T-helper 2 cell treated with Interferon-gamma antibody and Interleukin-4, amounts not matched to agents 5 μg/mL and 100 μg/mL, for 36 hours (primary cell): ENCODE data around the gene PTPRO.

Source experiments
- DNase-seq: peaks from one replicate; pipeline ENCODE4 v3.0.0; 2021; ENCODE audit warnings: low spot score
- H3K27ac Mint-ChIP-seq: one replicate; pipeline ENCODE4 v1.8.0; 2021; ENCODE audit warnings: mild to moderate bottlenecking, mixed read lengths
- H3K27me3 Mint-ChIP-seq: one replicate; pipeline ENCODE4 v1.8.0; 2021; ENCODE audit warnings: low read depth, mixed read lengths
- H3K36me3 Mint-ChIP-seq: one replicate; pipeline ENCODE4 v1.8.0; 2021; ENCODE audit warnings: low read depth, mixed read lengths
- H3K4me1 Mint-ChIP-seq: one replicate; pipeline ENCODE4 v1.8.0; 2021; ENCODE audit warnings: low read depth, mixed read lengths
- H3K4me3 Mint-ChIP-seq: one replicate; pipeline ENCODE4 v1.8.0; 2022; ENCODE audit warnings: mild to moderate bottlenecking, moderate library complexity, mixed read lengths
- H3K9me3 Mint-ChIP-seq: one replicate; pipeline ENCODE4 v1.8.0; 2021; ENCODE audit warnings: mixed read lengths

Gene PTPRO

GRCh38 chr12:15494329-15495046, 172.2 kb downstream of the PTPRO start:
- no peak for DNase-seq
- H3K36me3 Mint-ChIP-seq = no peaks in the 10 kb centered on the region
- no peak overlapping the region for H3K27ac Mint-ChIP-seq
- peaks cover 4% of the 10 kb centered on the region for H3K4me1 Mint-ChIP-seq
- H3K9me3 Mint-ChIP-seq = no peaks in the 10 kb centered on the region
- H3K27me3 Mint-ChIP-seq = peaks cover 24% of the 10 kb centered on the region
- no peak overlapping the region for H3K4me3 Mint-ChIP-seq

- Mint-ChIP-seq H3K9me3 (no peaks in the 10 kb centered on the region), H3K27ac (no peak overlapping the region), H3K36me3 (no peaks in the 10 kb centered on the region), H3K27me3 (peaks cover 21% of the 10 kb centered on the region), H3K4me1 (peaks cover 4% of the 10 kb centered on the region), H3K4me3 (no peak overlapping the region)
- no peak for DNase-seq
Observed at GRCh38 chr12:15495746-15496145, 173.4 kb downstream of the PTPRO start.

- H3K27ac Mint-ChIP-seq = no peak overlapping the region
- DNase-seq = no peak
- H3K36me3 Mint-ChIP-seq = no peaks in the 10 kb centered on the region
- H3K4me3 Mint-ChIP-seq = no peak overlapping the region
- no peaks in the 10 kb centered on the region for H3K9me3 Mint-ChIP-seq
- H3K4me1 Mint-ChIP-seq = peaks cover 4% of the 10 kb centered on the region
- peaks cover 21% of the 10 kb centered on the region for H3K27me3 Mint-ChIP-seq
Observed at GRCh38 chr12:15496738-15497137, 174.4 kb downstream of the PTPRO start.

- H3K4me1 Mint-ChIP-seq = peaks cover 4% of the 10 kb centered on the region
- peak overlapping the region; percentile 2 for H3K4me3 Mint-ChIP-seq
Observed at GRCh38 chr12:15497671-15498292, 175.5 kb downstream of the PTPRO start.

GRCh38 chr12:15502211-15502610, 179.9 kb downstream of the PTPRO start:
- Mint-ChIP-seq H3K36me3 (no peaks in the 10 kb centered on the region), H3K4me1 (peaks cover 4% of the 10 kb centered on the region), H3K27me3 (peaks cover 21% of the 10 kb centered on the region), H3K4me3 (no peak overlapping the region), H3K27ac (no peak overlapping the region), H3K9me3 (no peaks in the 10 kb centered on the region)
- no peak for DNase-seq

More at GRCh38 chr12:15497671-15498292, 175.5 kb downstream of the PTPRO start:
- H3K27ac Mint-ChIP-seq = no peak overlapping the region
- H3K27me3 Mint-ChIP-seq = peaks cover 26% of the 10 kb centered on the region
- no peaks in the 10 kb centered on the region for H3K36me3 Mint-ChIP-seq
- H3K9me3 Mint-ChIP-seq = no peaks in the 10 kb centered on the region
- no peak for DNase-seq

GRCh38 chr12:15505616-15506015, 183.3 kb downstream of the PTPRO start:
- Mint-ChIP-seq H3K27me3 (peaks cover 15% of the 10 kb centered on the region), H3K9me3 (no peaks in the 10 kb centered on the region), H3K4me1 (no peaks in the 10 kb centered on the region), H3K4me3 (no peak overlapping the region), H3K27ac (no peak overlapping the region), H3K36me3 (no peaks in the 10 kb centered on the region)
- DNase-seq = no peak

- H3K27ac Mint-ChIP-seq = no peak overlapping the region
- no peaks in the 10 kb centered on the region for H3K9me3 Mint-ChIP-seq
- no peak overlapping the region for H3K4me3 Mint-ChIP-seq
- H3K4me1 Mint-ChIP-seq = no peaks in the 10 kb centered on the region
- peaks cover 5% of the 10 kb centered on the region for H3K27me3 Mint-ChIP-seq
- DNase-seq = no peak
- H3K36me3 Mint-ChIP-seq = no peaks in the 10 kb centered on the region
Observed at GRCh38 chr12:15515010-15515409, 192.7 kb downstream of the PTPRO start.

GRCh38 chr12:15520083-15520482, 197.8 kb downstream of the PTPRO start:
- H3K27ac Mint-ChIP-seq = no peak overlapping the region
- H3K27me3 Mint-ChIP-seq = peaks cover 29% of the 10 kb centered on the region
- no peak for DNase-seq
- no peak overlapping the region for H3K4me3 Mint-ChIP-seq
- H3K9me3 Mint-ChIP-seq = no peaks in the 10 kb centered on the region
- H3K36me3 Mint-ChIP-seq = no peaks in the 10 kb centered on the region
- peaks cover 3% of the 10 kb centered on the region for H3K4me1 Mint-ChIP-seq

- Mint-ChIP-seq H3K27me3 (peaks cover 29% of the 10 kb centered on the region), H3K4me3 (no peak overlapping the region), H3K36me3 (no peaks in the 10 kb centered on the region), H3K9me3 (no peaks in the 10 kb centered on the region), H3K27ac (no peak overlapping the region), H3K4me1 (peaks cover 3% of the 10 kb centered on the region)
- no peak for DNase-seq
Observed at GRCh38 chr12:15520844-15521243, 198.5 kb downstream of the PTPRO start.

GRCh38 chr12:15522574-15523187, 200.4 kb downstream of the PTPRO start:
- no peak for DNase-seq

GRCh38 chr12:15525441-15525840, 203.1 kb downstream of the PTPRO start:
- no peak overlapping the region for H3K27ac Mint-ChIP-seq
- peaks cover 4% of the 10 kb centered on the region for H3K4me1 Mint-ChIP-seq
- no peaks in the 10 kb centered on the region for H3K9me3 Mint-ChIP-seq

More at GRCh38 chr12:15522574-15523187, 200.4 kb downstream of the PTPRO start:
- H3K27me3 Mint-ChIP-seq = peaks cover 29% of the 10 kb centered on the region
- no peak overlapping the region for H3K27ac Mint-ChIP-seq
- peaks cover 6% of the 10 kb centered on the region for H3K4me1 Mint-ChIP-seq
- no peaks in the 10 kb centered on the region for H3K9me3 Mint-ChIP-seq
- no peak overlapping the region for H3K4me3 Mint-ChIP-seq
- no peaks in the 10 kb centered on the region for H3K36me3 Mint-ChIP-seq

GRCh38 chr12:15526033-15526432, 203.7 kb downstream of the PTPRO start:
- H3K27me3 Mint-ChIP-seq = peaks cover 26% of the 10 kb centered on the region
- peaks cover 2% of the 10 kb centered on the region for H3K4me1 Mint-ChIP-seq
- H3K9me3 Mint-ChIP-seq = no peaks in the 10 kb centered on the region
- no peak for DNase-seq
- H3K4me3 Mint-ChIP-seq = no peak overlapping the region
- H3K36me3 Mint-ChIP-seq = no peaks in the 10 kb centered on the region
- H3K27ac Mint-ChIP-seq = no peak overlapping the region

More at GRCh38 chr12:15525441-15525840, 203.1 kb downstream of the PTPRO start:
- Mint-ChIP-seq H3K4me3 (no peak overlapping the region), H3K36me3 (no peaks in the 10 kb centered on the region), H3K27me3 (peaks cover 25% of the 10 kb centered on the region)
- no peak for DNase-seq

GRCh38 chr12:15527201-15528080, 205.1 kb downstream of the PTPRO start:
- Mint-ChIP-seq H3K27me3 (peaks cover 24% of the 10 kb centered on the region), H3K27ac (no peak overlapping the region), H3K36me3 (no peaks in the 10 kb centered on the region), H3K4me1 (peaks cover 5% of the 10 kb centered on the region), H3K4me3 (no peak overlapping the region), H3K9me3 (no peaks in the 10 kb centered on the region)
- no peak for DNase-seq
